Activated CD8-positive, alpha-beta memory T cell treated with anti-CD3 and anti-CD28 coated beads, Interleukin-2, amount 50 U/mL, for 1 hour (primary cell): ENCODE results near the gene ZSCAN10.
A peak's percentile ranks its signal among the peaks of the same experiment; 100 is the strongest.
"Not testable (repeated sequence)": the region's sequence is repeated elsewhere in the genome, so short reads cannot be mapped to it uniquely, and the experiment has no call there.

ENCODE experiments used
- DNase-seq: peaks from one replicate; pipeline ENCODE4 v3.0.0-alpha.2; 2020; ENCODE audit errors: extremely low read depth

ZSCAN10 gene

GRCh38 chr16:3063625-3064386 lies 35.3 kb downstream of the ZSCAN10 start:
- no peak for DNase-seq

DNA sequence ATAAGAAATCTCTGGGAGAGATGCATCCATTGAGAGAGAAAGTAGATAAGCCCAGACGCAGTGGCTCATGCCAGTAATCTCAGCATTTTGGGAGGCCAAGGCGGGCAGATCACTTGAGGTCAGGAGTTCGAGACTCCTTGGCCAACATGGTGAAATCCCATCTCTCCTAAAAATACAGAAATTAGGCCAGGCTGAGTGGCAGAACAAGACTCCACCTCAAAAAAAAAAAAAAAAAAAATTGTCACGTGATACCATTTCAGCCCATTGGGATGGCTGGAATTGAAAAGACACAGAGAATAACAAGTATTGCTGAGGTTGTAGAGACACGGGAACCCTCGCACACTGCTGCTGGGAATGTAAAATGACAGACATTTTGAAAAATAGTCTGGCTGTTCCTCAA lies 36.5 kb downstream of the ZSCAN10 start:
- no peak for DNase-seq

- DNase-seq, result no peak
Observed at GRCh38 chr16:3060339-3061127, 38.6 kb downstream of the ZSCAN10 start.

DNA sequence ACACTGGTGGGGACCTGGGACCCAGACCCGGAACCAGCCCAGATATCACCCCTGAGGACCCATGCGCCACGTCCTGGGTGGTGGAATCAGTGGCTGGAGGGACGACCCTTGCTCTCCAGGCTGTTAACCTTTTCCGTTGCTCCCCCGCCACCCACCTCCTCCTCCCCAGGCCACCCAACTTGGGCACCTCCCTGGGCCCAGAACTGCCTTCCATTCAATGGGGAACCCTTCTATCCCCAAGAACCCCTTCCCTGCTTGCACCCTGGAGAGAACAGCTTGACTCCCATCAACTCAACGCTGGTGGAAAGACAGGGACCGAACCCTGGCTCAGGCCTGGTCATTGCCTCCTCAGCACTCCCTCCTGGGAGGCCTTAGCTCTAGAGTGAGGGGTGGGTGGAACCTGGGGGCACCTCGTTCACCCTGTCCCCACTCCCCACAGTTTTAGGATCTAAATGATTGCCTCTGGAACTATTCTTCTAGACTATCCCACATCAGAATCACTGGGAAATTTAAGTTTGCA lies 39.3 kb downstream of the ZSCAN10 start:
- DNase-seq, result no peak

- peak; percentile 45 for DNase-seq
Observed at GRCh38 chr16:3059041-3059722, 39.9 kb downstream of the ZSCAN10 start.

DNA sequence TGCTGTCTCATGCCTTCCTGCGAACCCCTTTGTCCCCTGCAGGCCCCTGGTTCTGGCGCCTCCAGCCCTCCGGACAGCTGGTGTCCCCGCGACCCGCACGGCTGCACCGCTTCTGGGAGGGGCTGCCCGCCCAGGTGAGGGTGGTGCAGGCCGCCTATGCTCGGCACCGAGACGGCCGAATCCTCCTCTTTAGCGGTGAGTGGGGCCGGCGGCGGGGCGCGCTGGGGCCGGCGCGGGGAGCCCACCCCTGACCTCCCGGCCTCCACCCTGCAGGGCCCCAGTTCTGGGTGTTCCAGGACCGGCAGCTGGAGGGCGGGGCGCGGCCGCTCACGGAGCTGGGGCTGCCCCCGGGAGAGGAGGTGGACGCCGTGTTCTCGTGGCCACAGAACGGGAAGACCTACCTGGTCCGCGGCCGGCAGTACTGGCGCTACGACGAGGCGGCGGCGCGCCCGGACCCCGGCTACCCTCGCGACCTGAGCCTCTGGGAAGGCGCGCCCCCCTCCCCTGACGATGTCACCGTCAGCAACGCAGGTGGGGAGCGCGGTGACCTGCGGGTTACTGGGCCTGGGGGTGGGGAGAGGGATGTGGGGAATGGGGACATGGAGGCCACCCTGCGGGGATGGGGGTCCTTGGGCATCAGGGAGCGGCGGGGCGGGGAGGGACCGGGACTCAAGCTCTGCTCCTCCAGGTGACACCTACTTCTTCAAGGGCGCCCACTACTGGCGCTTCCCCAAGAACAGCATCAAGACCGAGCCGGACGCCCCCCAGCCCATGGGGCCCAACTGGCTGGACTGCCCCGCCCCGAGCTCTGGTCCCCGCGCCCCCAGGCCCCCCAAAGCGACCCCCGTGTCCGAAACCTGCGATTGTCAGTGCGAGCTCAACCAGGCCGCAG lies 40.7 kb downstream of the ZSCAN10 start:
- no peak for DNase-seq

GRCh38 chr16:3057181-3058138 lies 41.6 kb downstream of the ZSCAN10 start:
- DNase-seq, result no peak

DNA sequence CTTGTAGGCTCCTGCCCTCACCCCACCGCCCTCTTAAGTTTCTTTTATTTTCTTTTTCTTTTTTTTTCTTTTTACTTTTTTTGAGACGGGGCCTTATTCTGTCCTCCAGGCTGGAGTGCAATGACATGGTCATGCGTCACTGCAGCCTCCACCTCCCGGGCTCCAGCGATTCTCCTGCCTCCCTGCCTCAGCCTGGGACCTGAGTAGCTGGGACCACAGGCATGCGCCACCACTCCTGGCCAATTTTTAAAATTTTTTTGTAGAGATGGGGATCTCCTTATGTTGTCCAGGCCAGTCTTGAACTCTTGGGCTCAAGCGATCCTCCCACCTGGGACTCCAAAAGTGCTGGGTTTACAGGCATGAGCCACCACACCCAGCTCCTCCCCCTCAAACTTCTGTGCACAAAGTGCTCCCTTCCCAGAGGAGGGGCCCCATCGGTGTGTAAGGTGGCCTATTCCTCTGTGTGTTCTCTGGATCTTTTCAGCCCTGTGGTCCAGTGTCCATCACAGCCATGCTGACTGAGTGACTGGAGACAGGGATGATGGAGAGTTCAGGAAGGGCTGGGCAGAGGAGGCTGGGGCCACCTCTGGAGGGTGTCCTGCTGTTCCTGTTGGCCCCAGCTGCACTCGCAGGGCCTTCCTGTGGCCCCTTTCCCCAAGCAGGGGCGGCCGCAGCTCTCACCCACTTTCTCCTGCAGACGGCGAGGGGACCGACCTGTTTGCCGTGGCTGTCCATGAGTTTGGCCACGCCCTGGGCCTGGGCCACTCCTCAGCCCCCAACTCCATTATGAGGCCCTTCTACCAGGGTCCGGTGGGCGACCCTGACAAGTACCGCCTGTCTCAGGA lies 42.5 kb downstream of the ZSCAN10 start:
- no peak for DNase-seq

GRCh38 chr16:3055734-3056115 lies 43.4 kb downstream of the ZSCAN10 start:
- DNase-seq, result not testable (repeated sequence)

GRCh38 chr16:3054965-3055733 lies 43.9 kb downstream of the ZSCAN10 start:
- DNase-seq, result no peak

- not testable (repeated sequence) for DNase-seq
Observed at GRCh38 chr16:3053330-3053710, 45.8 kb downstream of the ZSCAN10 start.

- not testable (repeated sequence) for DNase-seq
Observed at GRCh38 chr16:3052571-3053329, 46.3 kb downstream of the ZSCAN10 start.

GRCh38 chr16:3051494-3051893 lies 47.6 kb downstream of the ZSCAN10 start:
- no peak for DNase-seq

GRCh38 chr16:3051009-3051408 lies 48.1 kb downstream of the ZSCAN10 start:
- no peak for DNase-seq

GRCh38 chr16:3050487-3050886 lies 48.6 kb downstream of the ZSCAN10 start:
- DNase-seq, result no peak

- no peak for DNase-seq
Observed at GRCh38 chr16:3049921-3050481, 49.1 kb downstream of the ZSCAN10 start.

- DNase-seq, result no peak
Observed at GRCh38 chr16:3047387-3047720, 51.7 kb downstream of the ZSCAN10 start.
